Right hindlimb (tissue), 1 donor: ENCODE results near the gene SYNE3.

ENCODE experiments used
- DNase-seq: peaks from one replicate; pipeline ENCODE4 v3.0.0-alpha.2; 2018

Gene SYNE3

GRCh38 chr14:95523051-95523814, 6.8 kb upstream of the SYNE3 start:
- no peak for DNase-seq

GRCh38 chr14:95522556-95522955, 6.1 kb upstream of the SYNE3 start:
- no peak for DNase-seq

- no peak for DNase-seq
Measured at GRCh38 chr14:95522116-95522515, 5.7 kb upstream of the SYNE3 start.

- DNase-seq = no peak
Measured at GRCh38 chr14:95521001-95521400, 4.6 kb upstream of the SYNE3 start.

- DNase-seq = no peak
Measured at GRCh38 chr14:95520346-95520745, 3.9 kb upstream of the SYNE3 start.

- DNase-seq = peak; percentile 62
Measured at GRCh38 chr14:95519699-95520098, 3.2 kb upstream of the SYNE3 start.

GRCh38 chr14:95518045-95518751, 1.7 kb upstream of the SYNE3 start:
- DNase-seq = no peak

GRCh38 chr14:95515596-95516552, 576 bp downstream of the SYNE3 start:
- DNase-seq = peak; percentile 77

- DNase-seq = peak; percentile 91
Measured at GRCh38 chr14:95515080-95515489, 1.4 kb downstream of the SYNE3 start.

- DNase-seq = peak; percentile 16
Measured at GRCh38 chr14:95514131-95515079, 2.0 kb downstream of the SYNE3 start.

- peak; percentile 8 for DNase-seq
Measured at GRCh38 chr14:95513291-95513690, 3.2 kb downstream of the SYNE3 start.

GRCh38 chr14:95511687-95512086, 4.8 kb downstream of the SYNE3 start:
- DNase-seq = peak; percentile 3

GRCh38 chr14:95510804-95511203, 5.6 kb downstream of the SYNE3 start:
- peak; percentile 14 for DNase-seq

- DNase-seq = peak; percentile 13
Measured at GRCh38 chr14:95510344-95510743, 6.1 kb downstream of the SYNE3 start.

- DNase-seq = peak; percentile 1
Measured at GRCh38 chr14:95509495-95509894, 7.0 kb downstream of the SYNE3 start.

GRCh38 chr14:95508377-95508776, 8.1 kb downstream of the SYNE3 start:
- DNase-seq = peak; percentile 5

- DNase-seq = peak; percentile 19
Measured at GRCh38 chr14:95507701-95508103, 8.7 kb downstream of the SYNE3 start.

GRCh38 chr14:95507174-95507573, 9.3 kb downstream of the SYNE3 start:
- peak; percentile 35 for DNase-seq

- no peak for DNase-seq
Measured at GRCh38 chr14:95505030-95505589, 11.3 kb downstream of the SYNE3 start.

GRCh38 chr14:95504135-95505029, 12.1 kb downstream of the SYNE3 start:
- DNase-seq = no peak
